HEK293 (cell line): Measurements from ENCODE around the gene SNTG2.
"Not testable (repeated sequence)": the region's sequence is repeated elsewhere in the genome, so short reads cannot be mapped to it uniquely, and the experiment has no call there.

Experiments used
- CTCF ChIA-PET: fragments of 350-600 bp; formaldehyde crosslinking; extraction: SDS; loops from one replicate; lab custom pipeline; 2021; ENCODE audit warnings: antibody characterized with exemption; lab: Yijun Ruan, JAX
- POLR2A ChIA-PET: fragments of 300-600 bp; formaldehyde crosslinking; extraction: SDS; loops from one replicate; lab custom pipeline; 2020; ENCODE audit warnings: antibody characterized with exemption, inconsistent platforms; lab: Yijun Ruan, JAX
- H3K27ac ChIP-seq: fragments of 200-500 bp; sonication (Bioruptor generic); 2 replicates; pipeline ENCODE4 v1.5.1; 2014; ENCODE audit warnings: low read depth, low read length, control low read depth, inconsistent platforms; ENCODE audit errors: extremely low read depth
- H3K36me3 ChIP-seq, 2 experiments: fragments of 200-500 bp in 1 of 2; sonication (Bioruptor generic) in 1 of 2; 1 replicate in 1 of 2; 2 replicates in 1 of 2; pipeline ENCODE4 v1.5.1; 2014 to 2017; ENCODE audit warnings: inconsistent platforms in 2 of 2, low read length in 2 of 2; ENCODE audit not compliant: control insufficient read depth in 2 of 2, insufficient read depth in 1 of 2
- H3K4me1 ChIP-seq: fragments of 200-500 bp; sonication (Bioruptor generic); 2 replicates; pipeline ENCODE4 v1.5.1; 2014; ENCODE audit warnings: mild to moderate bottlenecking, low read length, inconsistent platforms; ENCODE audit not compliant: control insufficient read depth, insufficient read depth
- H3K4me3 ChIP-seq: 2 replicates; pipeline ENCODE4 v1.5.1; 2011; ENCODE audit warnings: low read depth, mild to moderate bottlenecking, control low read depth, low read length, moderate library complexity
- H3K9me3 ChIP-seq: fragments of 200-500 bp; sonication (Bioruptor generic); 2 replicates; pipeline ENCODE4 v1.5.1; 2014; ENCODE audit warnings: low read depth, low read length, inconsistent platforms; ENCODE audit not compliant: control insufficient read depth, insufficient read depth
- KLF10 ChIP-seq: fragments of 450-650 bp; IDR thresholded peaks from 2 replicates; pipeline ENCODE4 v1.5.1; 2018; ENCODE audit warnings: missing biosample characterization, mild to moderate bottlenecking, missing genetic modification characterization
- MZF1 ChIP-seq: fragments of 450-650 bp; formaldehyde crosslinking; IDR thresholded peaks from 2 replicates; pipeline ENCODE4 v1.5.1; 2017; ENCODE audit warnings: missing biosample characterization, missing genetic modification characterization, borderline replicate concordance
- PRDM1 ChIP-seq: fragments of 450-650 bp; formaldehyde crosslinking; IDR thresholded peaks from 2 replicates; pipeline ENCODE4; 2016; ENCODE audit warnings: missing biosample characterization, missing genetic modification characterization
- ZBTB7A ChIP-seq: fragments of 450-650 bp; formaldehyde crosslinking; IDR thresholded peaks from 2 replicates; pipeline ENCODE4 v1.5.1; 2016; ENCODE audit warnings: low read depth, missing biosample characterization, missing genetic modification characterization
- ZNF157 ChIP-seq: fragments of 450-650 bp; formaldehyde crosslinking; IDR thresholded peaks from 2 replicates; pipeline ENCODE4 v1.5.1; 2016; ENCODE audit warnings: missing biosample characterization, missing genetic modification characterization
- ZNF239 ChIP-seq: fragments of 450-650 bp; formaldehyde crosslinking; IDR thresholded peaks from 2 replicates; pipeline ENCODE4 v1.5.1; 2016; ENCODE audit warnings: missing biosample characterization, missing genetic modification characterization
- ZNF292 ChIP-seq: fragments of 450-650 bp; formaldehyde crosslinking; IDR thresholded peaks from 2 replicates; pipeline ENCODE4 v1.5.1; 2016; ENCODE audit warnings: low read depth, missing biosample characterization, missing genetic modification characterization, borderline replicate concordance
- ZNF404 ChIP-seq: fragments of 450-650 bp; formaldehyde crosslinking; IDR thresholded peaks from 2 replicates; pipeline ENCODE4 v1.5.1; 2017; ENCODE audit warnings: missing biosample characterization, missing genetic modification characterization
- ZNF518A ChIP-seq: fragments of 450-650 bp; formaldehyde crosslinking; conservative IDR thresholded peaks from 2 replicates; pipeline ENCODE4 v1.5.1; 2016; ENCODE audit warnings: low read depth, missing biosample characterization, missing genetic modification characterization
- ZNF521 ChIP-seq: fragments of 450-650 bp; formaldehyde crosslinking; IDR thresholded peaks from 2 replicates; pipeline ENCODE4 v1.5.1; 2017; ENCODE audit warnings: missing biosample characterization, mild to moderate bottlenecking, missing genetic modification characterization
- ZNF626 ChIP-seq: fragments of 450-650 bp; sonication (Bioruptor Pico); formaldehyde crosslinking; IDR thresholded peaks from 2 replicates; pipeline ENCODE4 v1.5.1; 2018; ENCODE audit warnings: missing biosample characterization, missing genetic modification characterization, inconsistent platforms
- ZNF701 ChIP-seq: fragments of 450-650 bp; formaldehyde crosslinking; IDR thresholded peaks from 2 replicates; pipeline ENCODE4 v1.5.1; 2016; ENCODE audit warnings: missing biosample characterization, missing genetic modification characterization
- ZNF776 ChIP-seq: fragments of 450-650 bp; formaldehyde crosslinking; IDR thresholded peaks from 2 replicates; pipeline ENCODE4 v1.5.0; 2017; ENCODE audit warnings: missing biosample characterization, missing genetic modification characterization, borderline replicate concordance
- TF ChIP-seq, protein P1 (sequence below): fragments of 450-650 bp; formaldehyde crosslinking; IDR thresholded peaks from 2 replicates; pipeline ENCODE4 v1.5.1; 2016; ENCODE audit warnings: missing biosample characterization, missing genetic modification characterization
- TF ChIP-seq, protein P2 (sequence below): fragments of 450-650 bp; formaldehyde crosslinking; IDR thresholded peaks from 2 replicates; pipeline ENCODE4 v1.5.1; 2016; ENCODE audit warnings: missing biosample characterization, missing genetic modification characterization

The SNTG2 gene

DNA sequence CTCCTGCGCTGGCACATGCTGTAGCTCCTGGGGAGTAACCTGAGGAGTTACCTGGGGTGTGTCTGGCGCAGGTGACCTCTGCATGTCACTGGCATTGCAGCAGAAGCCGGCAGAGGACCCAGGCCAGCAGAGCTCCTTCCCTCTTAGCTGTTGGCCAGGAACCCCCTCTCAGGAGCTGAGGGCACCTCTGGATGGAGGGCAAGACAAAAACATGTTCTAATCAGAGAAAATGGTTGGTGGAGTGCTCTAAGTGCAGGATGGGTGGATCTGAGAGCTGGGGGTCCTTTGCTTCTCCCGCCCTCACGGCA, 44.9 kb upstream of the SNTG2 start (continued):
- no peak for TF ChIP-seq ZNF157 (tag by site-specific recombination)
- no peak for TF ChIP-seq ZNF292 (tag by site-specific recombination)

GRCh38 chr2:907706-908105, 42.9 kb upstream of the SNTG2 start:
- CTCF ChIA-PET = interaction anchor here (0.6 kb wide), 1 partner anchor 129 kb away, joined by 4 read pairs; no protein-coding TSS in a partner anchor
- no peak overlapping the region for H3K27ac ChIP-seq
- no peak overlapping the region for H3K4me3 ChIP-seq
- TF ChIP-seq ZNF776 (tag by site-specific recombination) = no peak
- no peaks in the 10 kb centered on the region for H3K4me1 ChIP-seq
- no peaks in the 10 kb centered on the region for H3K36me3 ChIP-seq
- no peaks in the 10 kb centered on the region for H3K9me3 ChIP-seq
- POLR2A ChIA-PET = no interaction called here

- TF ChIP-seq ZNF239 (tag by site-specific recombination) = no peak
- TF ChIP-seq ZNF518A (tag by site-specific recombination) = no peak
- TF ChIP-seq MZF1 (tag by site-specific recombination) = no peak
- TF ChIP-seq, protein P1, sequence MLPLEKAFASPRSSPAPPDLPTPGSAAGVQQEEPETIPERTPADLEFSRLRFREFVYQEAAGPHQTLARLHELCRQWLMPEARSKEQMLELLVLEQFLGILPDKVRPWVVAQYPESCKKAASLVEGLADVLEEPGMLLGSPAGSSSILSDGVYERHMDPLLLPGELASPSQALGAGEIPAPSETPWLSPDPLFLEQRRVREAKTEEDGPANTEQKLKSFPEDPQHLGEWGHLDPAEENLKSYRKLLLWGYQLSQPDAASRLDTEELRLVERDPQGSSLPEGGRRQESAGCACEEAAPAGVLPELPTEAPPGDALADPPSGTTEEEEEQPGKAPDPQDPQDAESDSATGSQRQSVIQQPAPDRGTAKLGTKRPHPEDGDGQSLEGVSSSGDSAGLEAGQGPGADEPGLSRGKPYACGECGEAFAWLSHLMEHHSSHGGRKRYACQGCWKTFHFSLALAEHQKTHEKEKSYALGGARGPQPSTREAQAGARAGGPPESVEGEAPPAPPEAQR (tag by site-specific recombination) = no peak
- TF ChIP-seq ZNF521 (tag by site-specific recombination) = no peak
- TF ChIP-seq KLF10 (tag by site-specific recombination) = no peak
- TF ChIP-seq, protein P2, sequence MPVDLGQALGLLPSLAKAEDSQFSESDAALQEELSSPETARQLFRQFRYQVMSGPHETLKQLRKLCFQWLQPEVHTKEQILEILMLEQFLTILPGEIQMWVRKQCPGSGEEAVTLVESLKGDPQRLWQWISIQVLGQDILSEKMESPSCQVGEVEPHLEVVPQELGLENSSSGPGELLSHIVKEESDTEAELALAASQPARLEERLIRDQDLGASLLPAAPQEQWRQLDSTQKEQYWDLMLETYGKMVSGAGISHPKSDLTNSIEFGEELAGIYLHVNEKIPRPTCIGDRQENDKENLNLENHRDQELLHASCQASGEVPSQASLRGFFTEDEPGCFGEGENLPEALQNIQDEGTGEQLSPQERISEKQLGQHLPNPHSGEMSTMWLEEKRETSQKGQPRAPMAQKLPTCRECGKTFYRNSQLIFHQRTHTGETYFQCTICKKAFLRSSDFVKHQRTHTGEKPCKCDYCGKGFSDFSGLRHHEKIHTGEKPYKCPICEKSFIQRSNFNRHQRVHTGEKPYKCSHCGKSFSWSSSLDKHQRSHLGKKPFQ (tag by site-specific recombination) = no peak
- no peak for TF ChIP-seq ZNF404 (tag by site-specific recombination)
- TF ChIP-seq ZNF701 (tag by site-specific recombination) = no peak
- no peak for TF ChIP-seq ZBTB7A
- TF ChIP-seq PRDM1 (tag by site-specific recombination) = no peak
- no peak for TF ChIP-seq ZNF626 (tag by site-specific recombination)
- TF ChIP-seq, all 188 proteins: peak for 0
- ChIA-PET CTCF (no interaction called here), POLR2A (no interaction called here)
- Histone ChIP-seq H3K4me3 (no peak overlapping the region), H3K9me3 (no peaks in the 10 kb centered on the region), H3K36me3 (no peaks in the 10 kb centered on the region), H3K27ac (no peak overlapping the region), H3K4me1 (no peaks in the 10 kb centered on the region)
Measured at GRCh38 chr2:908568-908967, 42.1 kb upstream of the SNTG2 start.

DNA sequence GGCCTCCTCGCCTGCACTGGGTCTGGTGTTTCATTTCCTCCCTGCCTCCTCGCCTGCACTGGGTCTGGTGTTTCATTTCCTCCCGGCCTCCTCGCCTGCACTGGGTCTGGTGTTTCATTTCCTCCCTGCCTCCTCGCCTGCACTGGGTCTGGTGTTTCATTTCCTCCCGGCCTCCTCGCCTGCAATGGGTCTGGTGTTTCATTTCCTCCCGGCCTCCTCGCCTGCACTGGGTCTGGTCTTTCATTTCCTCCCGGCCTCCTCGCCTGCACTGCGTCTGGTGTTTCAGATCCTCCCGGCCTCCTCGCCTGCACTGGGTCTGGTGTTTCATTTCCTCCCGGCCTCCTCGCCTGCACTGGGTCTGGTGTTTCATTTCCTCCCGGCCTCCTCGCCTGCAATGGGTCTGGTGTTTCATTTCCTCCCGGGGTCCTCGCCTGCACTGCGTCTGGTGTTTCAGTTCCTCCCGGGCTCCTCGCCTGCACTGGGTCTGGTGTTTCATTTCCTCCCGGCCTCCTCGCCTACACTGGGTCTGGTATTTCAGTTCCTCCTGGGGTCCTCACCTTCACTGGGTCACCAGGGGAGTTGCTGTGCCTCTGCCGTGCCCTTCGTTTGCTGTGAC, 40.8 kb upstream of the SNTG2 start:
- POLR2A ChIA-PET, H3K4me3 ChIP-seq, CTCF ChIA-PET, H3K36me3 ChIP-seq, H3K27ac ChIP-seq, H3K9me3 ChIP-seq, H3K4me1 ChIP-seq: not testable (repeated sequence)
